GM20000 (cell line): ENCODE measurements around the gene NAA10.

Experiments
- DNase-seq: peaks from one replicate; pipeline ENCODE4 v3.0.0; 2012; ENCODE audit warnings: low spot score
- TF ChIP-seq, protein P1 (sequence below): IDR thresholded peaks from 2 replicates; pipeline ENCODE4 v1.5.1; 2012; ENCODE audit warnings: mild to moderate bottlenecking, control low read depth; ENCODE audit errors: extremely low read depth, missing control alignments

The NAA10 gene

DNA sequence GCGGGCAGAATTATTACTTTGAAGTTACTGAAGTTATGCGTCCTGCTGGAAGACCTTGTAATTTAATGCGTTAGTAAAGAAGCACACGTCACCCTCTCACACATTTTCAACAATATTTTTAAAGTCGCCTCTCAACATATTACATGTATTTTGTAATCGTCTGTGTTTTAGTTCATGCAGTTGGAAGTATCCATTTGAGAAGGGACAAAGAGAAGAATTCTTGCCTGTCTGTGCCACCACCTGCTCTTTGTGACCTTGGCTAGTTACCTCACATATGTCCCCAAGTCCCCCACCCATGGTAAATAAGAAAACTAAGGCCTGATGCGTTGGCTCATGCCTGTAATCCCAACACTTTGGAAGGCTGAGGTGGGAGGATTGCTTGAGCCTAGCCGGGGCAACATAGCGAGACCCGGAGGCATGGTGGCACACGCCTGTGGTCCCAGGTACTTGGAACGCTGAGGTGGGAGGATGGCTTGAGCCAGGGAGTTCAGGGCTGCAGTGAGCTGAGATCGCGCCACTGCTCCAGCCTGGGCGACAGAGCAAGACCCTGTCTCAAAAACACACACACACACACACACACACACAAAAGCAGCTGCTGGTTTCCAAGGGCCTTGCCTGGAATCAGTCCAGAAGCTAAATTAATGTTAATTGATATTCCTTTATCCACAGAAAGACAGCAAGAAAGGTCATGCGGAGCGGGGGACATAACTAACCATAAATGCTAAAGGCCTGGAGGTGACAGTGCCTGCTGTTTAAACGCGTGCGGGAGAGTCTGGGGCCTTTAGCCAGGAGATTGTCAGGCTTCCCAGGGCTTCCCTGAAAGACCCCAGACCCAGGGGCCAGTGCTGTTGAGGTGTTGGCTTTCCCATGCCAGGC, 38.5 kb upstream of the NAA10 start:
- DNase-seq: no peak
- TF ChIP-seq, protein P1, sequence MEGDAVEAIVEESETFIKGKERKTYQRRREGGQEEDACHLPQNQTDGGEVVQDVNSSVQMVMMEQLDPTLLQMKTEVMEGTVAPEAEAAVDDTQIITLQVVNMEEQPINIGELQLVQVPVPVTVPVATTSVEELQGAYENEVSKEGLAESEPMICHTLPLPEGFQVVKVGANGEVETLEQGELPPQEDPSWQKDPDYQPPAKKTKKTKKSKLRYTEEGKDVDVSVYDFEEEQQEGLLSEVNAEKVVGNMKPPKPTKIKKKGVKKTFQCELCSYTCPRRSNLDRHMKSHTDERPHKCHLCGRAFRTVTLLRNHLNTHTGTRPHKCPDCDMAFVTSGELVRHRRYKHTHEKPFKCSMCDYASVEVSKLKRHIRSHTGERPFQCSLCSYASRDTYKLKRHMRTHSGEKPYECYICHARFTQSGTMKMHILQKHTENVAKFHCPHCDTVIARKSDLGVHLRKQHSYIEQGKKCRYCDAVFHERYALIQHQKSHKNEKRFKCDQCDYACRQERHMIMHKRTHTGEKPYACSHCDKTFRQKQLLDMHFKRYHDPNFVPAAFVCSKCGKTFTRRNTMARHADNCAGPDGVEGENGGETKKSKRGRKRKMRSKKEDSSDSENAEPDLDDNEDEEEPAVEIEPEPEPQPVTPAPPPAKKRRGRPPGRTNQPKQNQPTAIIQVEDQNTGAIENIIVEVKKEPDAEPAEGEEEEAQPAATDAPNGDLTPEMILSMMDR: no peak

- DNase-seq: peak; percentile 93
Observed at GRCh38 chrX:153972368-153973126, 37.7 kb upstream of the NAA10 start, which contains the start of gene TMEM187. Gene TMEM187 (plus strand): TSS chrX:153972754. CDS start chrX:153982063, 9,309 bp downstream.

GRCh38 chrX:153971450-153972367, 36.9 kb upstream of the NAA10 start, which contains the start of gene HCFC1:
Gene HCFC1 (minus strand): TSS chrX:153971818. CDS start chrX:153970840, 978 bp downstream.
- DNase-seq: peak; percentile 81
- TF ChIP-seq, protein P1: no peak

More at GRCh38 chrX:153972368-153973126, 37.7 kb upstream of the NAA10 start, which contains the start of gene TMEM187:
- TF ChIP-seq, protein P1: no peak

DNA sequence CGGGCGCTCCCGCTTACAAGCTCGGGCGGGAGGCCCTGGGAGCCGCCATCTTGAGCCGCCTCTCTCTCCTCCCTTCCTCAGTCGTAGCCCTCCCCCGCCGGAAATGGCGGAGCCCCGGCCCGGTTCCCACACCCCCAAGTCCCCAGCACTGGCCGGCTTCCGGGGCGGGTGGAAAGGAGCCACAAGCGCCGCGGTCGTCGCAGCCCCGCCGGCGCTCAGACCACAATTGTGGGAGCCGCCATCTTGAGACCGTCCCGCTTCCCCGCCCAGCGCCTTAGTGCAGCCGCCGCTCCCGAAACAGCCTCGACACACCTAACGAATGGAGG, 36.2 kb upstream of the NAA10 start:
- DNase-seq: peak; percentile 88
- TF ChIP-seq, protein P1: no peak

- TF ChIP-seq, protein P1: no peak
- peak; percentile 53 for DNase-seq
Observed at GRCh38 chrX:153970357-153971123, 35.7 kb upstream of the NAA10 start.

DNA sequence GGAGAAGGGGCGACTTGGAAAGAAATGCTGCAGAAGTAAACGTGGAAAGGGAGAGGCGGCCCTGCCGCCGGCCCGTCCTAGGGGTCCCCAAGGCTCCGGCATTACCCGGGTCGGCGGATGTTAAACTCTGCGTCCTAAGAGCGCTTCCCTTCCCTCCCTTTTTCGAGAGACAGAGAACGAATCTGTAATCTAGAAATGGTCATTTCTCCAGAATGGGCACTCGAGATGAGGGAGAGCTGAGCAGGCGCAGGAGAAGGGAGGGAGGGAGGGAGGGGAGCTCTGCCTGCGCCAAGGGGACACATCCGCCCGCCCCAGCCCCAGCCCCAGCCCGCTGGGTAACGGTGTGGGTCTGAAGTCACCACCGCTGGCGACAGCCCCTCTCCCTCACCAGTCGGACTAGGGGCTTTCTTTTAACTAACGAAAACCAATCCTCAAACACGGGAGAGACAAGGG, 35.1 kb upstream of the NAA10 start:
- no peak for DNase-seq
- TF ChIP-seq, protein P1: no peak
